Lung (tissue), 12 donors: ENCODE data around the gene SSH3. TPM values are rescaled to one million over a fixed set of nuclear protein-coding genes. Genes with fewer than 3 reads are reported as not detected.
A peak's percentile ranks its signal among the peaks of the same experiment; 100 is the strongest.

Source experiments
- ATAC-seq: fragments of 200-7000 bp; cut with Tn5 transposase; one replicate; pipeline ENCODE4 v1.9.1; 2020; ENCODE audit warnings: moderate number of reproducible peaks; ENCODE audit not compliant: insufficient read depth, low FRiP score
- DNase-seq, 3 donors: peaks; one replicate each; pipeline ENCODE4 v3.0.0-alpha.2; 2013 to 2017
- H3K27ac ChIP-seq, 2 donors: one replicate each; pipeline ENCODE4 v1.5.1; 2013; ENCODE audit warnings: mild to moderate bottlenecking in 2 of 2, moderate library complexity in 2 of 2, control low read depth in 1 of 2, inconsistent platforms in 1 of 2, low read depth in 1 of 2, low read length in 1 of 2
- H3K27me3 ChIP-seq, 3 donors: one replicate each; pipeline ENCODE4 v1.5.1; 2013; ENCODE audit warnings: low read length in 2 of 3; ENCODE audit not compliant: control insufficient read depth in 3 of 3, insufficient read depth in 3 of 3
- H3K36me3 ChIP-seq, 4 donors: one replicate each; pipeline ENCODE4 v1.5.1; 2013; ENCODE audit warnings: low read length in 4 of 4, mild to moderate bottlenecking in 1 of 4, moderate library complexity in 1 of 4; ENCODE audit not compliant: control insufficient read depth in 4 of 4, insufficient read depth in 4 of 4
- H3K4me1 ChIP-seq, 5 donors: one replicate each; pipeline ENCODE4 v1.5.1; 2013; ENCODE audit warnings: low read length in 5 of 5, mild to moderate bottlenecking in 2 of 5, moderate library complexity in 1 of 5; ENCODE audit not compliant: control insufficient read depth in 5 of 5, insufficient read depth in 5 of 5
- H3K4me3 ChIP-seq: one replicate; pipeline ENCODE4 v1.5.1; 2013; ENCODE audit warnings: mild to moderate bottlenecking, control low read depth, moderate library complexity
- H3K9ac ChIP-seq, 2 donors: one replicate each; pipeline ENCODE4 v1.5.1; 2013; ENCODE audit warnings: low read length in 2 of 2, control low read depth in 1 of 2; ENCODE audit not compliant: insufficient read depth in 1 of 2
- H3K9me3 ChIP-seq, 4 donors: one replicate each; pipeline ENCODE4 v1.5.1; 2013; ENCODE audit warnings: low read length in 3 of 4, mild to moderate bottlenecking in 1 of 4, moderate library complexity in 1 of 4; ENCODE audit not compliant: control insufficient read depth in 4 of 4, insufficient read depth in 3 of 4
- WGBS, 2 donors: extraction: QIAGEN DNeasy Blood & Tissue Kit; methylation state at CpG; one replicate each; pipeline ENCODE4 v1.1.7; 2013; 5-methylcytosine and 5-hydroxymethylcytosine counted together
- polyA plus RNA-seq, 2 donors: library from polyadenylated mRNA; stranded (reverse); fragments of 200-250 nt; gene quantifications; one replicate each; pipeline ENCODE4 v1.2.1, GENCODE V29; 2013
- total RNA-seq, 2 donors: library from RNA; depleted of rRNA in 1 of 2; stranded (reverse); fragments of >200 nt in 1 of 2; gene quantifications; one replicate each; pipeline ENCODE4 v1.2.1, GENCODE V29; 2014 to 2021
- TF ChIP-seq, protein P1 (sequence below): IDR thresholded peaks from 2 replicates; pipeline ENCODE4 v1.5.1; 2012; ENCODE audit warnings: mild to moderate bottlenecking; ENCODE audit errors: control extremely low read depth, extremely low read depth
- donor health status: control.
- donor health status: control.
- donor health status: Bipolar disorder and iron deficiency.
- donor health status: healthy.
- donor health status: DM: yes; HTN: yes; CAD: no.

Gene SSH3
- total and polyA plus RNA-seq, 4 donors = 19.0 to 42.7 (median 27.2) TPM

DNA sequence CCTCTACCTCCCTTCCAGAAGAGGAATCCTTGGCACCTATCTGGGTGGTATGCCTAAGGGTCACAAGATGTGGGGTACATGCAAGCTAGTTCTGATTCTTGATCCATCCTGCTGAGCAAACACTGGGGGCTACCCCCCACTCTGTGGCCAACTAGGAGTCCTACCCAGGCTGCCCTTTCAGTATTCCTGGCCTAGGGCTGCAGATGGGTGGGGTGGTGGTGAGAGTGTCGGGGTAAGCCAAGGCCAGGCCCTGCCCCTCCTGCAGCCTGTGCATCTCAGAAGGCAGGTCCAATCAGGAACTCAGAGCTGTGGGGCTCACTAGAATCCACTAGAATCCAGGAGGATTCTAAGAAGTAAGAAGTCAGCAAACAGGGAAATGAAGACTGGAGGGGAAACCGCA lies 10.9 kb downstream of the SSH3 start:
- Histone ChIP-seq H3K36me3 (peaks cover 0 to 26% (median 5%) of the 10 kb centered on the region in 4 donors), H3K27ac (no peak overlapping the region), H3K27me3 (no peaks in the 10 kb centered on the region), H3K9ac (no peak overlapping the region), H3K9me3 (no peaks in the 10 kb centered on the region), H3K4me1 (peaks cover 0 to 9% (median 0%) of the 10 kb centered on the region in 5 donors), H3K4me3 (no peak overlapping the region)
- DNase-seq (no peak), ATAC-seq (no peak)
- WGBS, 2 donors = 93 to 95% methylated on average over 2 of the region's 2 CpGs
- TF ChIP-seq, protein P1, sequence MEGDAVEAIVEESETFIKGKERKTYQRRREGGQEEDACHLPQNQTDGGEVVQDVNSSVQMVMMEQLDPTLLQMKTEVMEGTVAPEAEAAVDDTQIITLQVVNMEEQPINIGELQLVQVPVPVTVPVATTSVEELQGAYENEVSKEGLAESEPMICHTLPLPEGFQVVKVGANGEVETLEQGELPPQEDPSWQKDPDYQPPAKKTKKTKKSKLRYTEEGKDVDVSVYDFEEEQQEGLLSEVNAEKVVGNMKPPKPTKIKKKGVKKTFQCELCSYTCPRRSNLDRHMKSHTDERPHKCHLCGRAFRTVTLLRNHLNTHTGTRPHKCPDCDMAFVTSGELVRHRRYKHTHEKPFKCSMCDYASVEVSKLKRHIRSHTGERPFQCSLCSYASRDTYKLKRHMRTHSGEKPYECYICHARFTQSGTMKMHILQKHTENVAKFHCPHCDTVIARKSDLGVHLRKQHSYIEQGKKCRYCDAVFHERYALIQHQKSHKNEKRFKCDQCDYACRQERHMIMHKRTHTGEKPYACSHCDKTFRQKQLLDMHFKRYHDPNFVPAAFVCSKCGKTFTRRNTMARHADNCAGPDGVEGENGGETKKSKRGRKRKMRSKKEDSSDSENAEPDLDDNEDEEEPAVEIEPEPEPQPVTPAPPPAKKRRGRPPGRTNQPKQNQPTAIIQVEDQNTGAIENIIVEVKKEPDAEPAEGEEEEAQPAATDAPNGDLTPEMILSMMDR = no peak

DNA sequence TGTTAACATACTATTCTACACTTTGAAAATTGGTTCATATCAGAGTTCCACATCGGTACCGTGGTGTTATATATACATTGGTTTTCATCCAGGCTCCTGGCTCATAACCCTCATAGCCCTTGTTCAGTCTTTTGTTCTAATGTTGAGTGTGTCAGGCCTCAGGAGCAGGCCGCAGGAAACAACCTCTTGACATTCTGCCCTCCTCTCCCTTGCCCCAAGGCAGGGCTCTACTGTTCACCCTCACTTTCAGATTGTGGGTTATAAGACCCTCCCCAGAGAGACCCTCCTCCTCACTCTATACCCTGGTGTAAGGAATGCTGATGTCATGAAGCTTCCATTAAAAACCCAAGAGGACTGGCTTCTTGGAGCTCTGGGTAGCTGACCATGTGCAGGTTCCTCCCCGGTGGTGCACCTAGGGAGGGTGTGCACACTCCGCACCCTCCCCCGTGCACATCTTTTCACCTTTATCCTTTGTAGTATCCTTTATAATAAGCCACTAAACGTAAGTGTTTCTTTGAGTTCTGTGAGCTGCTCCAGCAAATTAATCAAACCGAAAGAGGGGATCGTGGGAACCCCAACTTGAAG lies 12.1 kb downstream of the SSH3 start:
- Histone ChIP-seq H3K36me3 (peaks cover 0 to 14% (median 3%) of the 10 kb centered on the region in 4 donors), H3K4me1 (peaks cover 0 to 14% (median 0%) of the 10 kb centered on the region in 5 donors), H3K4me3 (no peak overlapping the region), H3K27ac (no peak overlapping the region), H3K9me3 (no peaks in the 10 kb centered on the region), H3K9ac (no peak overlapping the region), H3K27me3 (no peaks in the 10 kb centered on the region)
- no peak for ATAC-seq
- TF ChIP-seq, protein P1 = no peak
- 79 to 87% methylated on average over 9 of the region's 9 CpGs for WGBS, 2 donors
- DNase-seq = no peak

DNA sequence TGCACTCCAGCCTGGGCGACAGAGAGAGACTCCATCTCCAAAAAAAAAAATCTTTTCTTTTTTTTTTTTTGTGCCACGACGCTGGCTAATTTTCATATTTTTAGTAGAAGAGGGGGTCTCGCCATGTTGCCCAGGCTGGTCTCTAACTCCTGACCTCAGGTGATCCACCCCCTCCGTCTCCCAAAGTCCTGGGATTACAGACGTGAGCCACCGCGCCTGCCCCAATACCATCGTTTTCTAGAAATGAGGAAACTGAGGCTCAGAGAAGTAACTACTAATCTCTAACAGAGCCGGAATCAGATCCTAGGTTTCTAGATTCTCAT lies 13.5 kb downstream of the SSH3 start:
- Histone ChIP-seq H3K9ac (peak overlapping the region; percentile 11 to 70), H3K27ac (peak overlapping the region; percentile 96 to 97), H3K4me1 (peaks cover 0 to 14% (median 0%) of the 10 kb centered on the region in 5 donors), H3K4me3 (peak overlapping the region; percentile 62), H3K27me3 (no peaks in the 10 kb centered on the region), H3K9me3 (no peaks in the 10 kb centered on the region), H3K36me3 (peaks cover 0 to 7% (median 4%) of the 10 kb centered on the region in 4 donors)
- 1 to 3% methylated on average over 10 of the region's 10 CpGs for WGBS, 2 donors
- DNase-seq (no peak), ATAC-seq (no peak)
- TF ChIP-seq, protein P1 = no peak
